ENCODE measurements around the gene MTMR12.

DNA sequence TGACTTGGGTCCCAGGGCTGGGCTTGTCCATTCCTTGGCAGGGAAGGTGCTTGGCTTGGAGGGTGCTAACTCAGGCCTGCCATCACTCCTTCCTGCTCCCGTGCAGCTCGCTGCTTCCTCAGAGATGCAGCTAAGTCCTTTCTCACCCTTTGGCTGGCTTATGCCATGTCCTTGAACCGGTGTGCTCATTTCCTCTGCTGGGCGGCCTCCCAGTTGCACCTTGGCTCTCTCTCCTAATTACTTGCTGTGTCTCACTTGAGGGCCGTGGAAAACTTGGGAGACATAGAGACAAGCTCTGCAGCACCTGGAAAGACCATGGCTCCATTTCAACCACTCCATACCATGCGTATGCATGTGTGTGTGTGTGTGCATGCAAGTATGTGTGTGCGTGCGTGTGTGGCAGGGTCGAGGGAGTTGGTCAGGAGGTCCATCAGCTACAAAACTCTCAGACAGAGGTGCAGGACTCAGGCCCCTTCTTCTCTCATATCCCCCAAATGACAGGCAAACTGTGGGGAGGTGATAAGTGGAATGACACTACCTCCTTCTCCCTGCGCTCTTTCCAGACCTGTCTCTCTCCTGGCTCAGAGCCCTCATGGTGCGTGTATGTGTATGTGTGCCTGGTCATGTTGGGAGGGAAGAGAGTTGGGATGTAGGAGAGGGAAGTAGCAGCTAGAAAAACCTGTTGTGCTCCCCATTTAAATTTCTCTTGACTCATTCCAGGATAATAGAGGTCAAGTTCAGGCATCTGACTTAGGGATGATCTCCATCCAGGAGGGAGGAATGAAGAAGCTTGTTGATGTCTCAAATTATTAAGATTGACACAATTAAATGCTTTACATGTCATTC, 17.6 kb upstream of the MTMR12 start:
- no peak for TF ChIP-seq PATZ1 (CRISPR knock-in tag; IDR thresholded peaks at IDR 0.05; ENCODE audit: borderline replicate concordance)
- no peak for TF ChIP-seq ZC3H10 (CRISPR knock-in tag; IDR thresholded peaks at IDR 0.05)
- TF ChIP-seq ZFP30 (CRISPR knock-in tag; IDR thresholded peaks at IDR 0.05), result no peak
- no peak for TF ChIP-seq ZNF565 (CRISPR knock-in tag; conservative IDR thresholded peaks at IDR 0.05; ENCODE audit: low read depth)
- TF ChIP-seq GLIS3 (CRISPR knock-in tag; IDR thresholded peaks at IDR 0.05), result no peak
- TF ChIP-seq TCF4 (CRISPR knock-in tag; IDR thresholded peaks at IDR 0.05; ENCODE audit: borderline replicate concordance), result no peak
- TF ChIP-seq SNAI2 (CRISPR knock-in tag; IDR thresholded peaks at IDR 0.05), result no peak
- no peak for TF ChIP-seq ZFP3 (CRISPR knock-in tag; IDR thresholded peaks at IDR 0.05)
- no peak for TF ChIP-seq ISL1 (CRISPR knock-in tag; IDR thresholded peaks at IDR 0.05)

Data from SK-N-SH treated with all-trans-retinoic acid at 6 μM for 48 hours (cell line).